Activated T-cell treated with anti-CD3 and anti-CD28 coated beads, Interleukin-2, amount 50 U/mL, for 1 hour (primary cell): ENCODE data around the gene C9orf43.
"Not testable (repeated sequence)": the region's sequence is repeated elsewhere in the genome, so short reads cannot be mapped to it uniquely, and the experiment has no call there.

Experiments used
- DNase-seq: peaks from one replicate; pipeline ENCODE4 v3.0.0-alpha.2; 2020

C9orf43 gene

DNA sequence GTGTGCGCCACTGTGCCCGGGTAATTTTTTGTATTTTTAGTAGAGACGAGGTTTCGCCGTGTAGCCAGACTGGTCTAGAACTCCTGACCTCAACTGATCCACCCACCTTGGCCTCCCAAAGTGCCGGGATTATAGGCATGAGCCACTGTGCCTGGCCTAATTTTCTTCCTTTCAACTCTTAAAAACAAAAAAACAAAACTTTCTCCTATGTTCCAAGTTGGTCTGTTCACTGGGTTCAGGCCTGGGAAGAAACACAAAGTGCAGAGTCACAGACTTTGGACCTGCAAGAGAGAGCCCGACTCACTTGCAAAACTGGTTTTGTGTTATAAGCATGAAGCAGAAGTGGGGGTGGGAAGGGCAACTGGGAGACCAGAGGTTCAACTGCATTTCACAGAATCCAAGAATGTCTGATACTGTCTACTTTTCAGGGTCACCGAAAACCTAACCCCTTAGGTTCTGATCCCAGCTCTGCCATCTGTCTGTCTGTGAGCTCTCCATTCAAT, 28.6 kb upstream of the C9orf43 start:
- no peak for DNase-seq

DNA sequence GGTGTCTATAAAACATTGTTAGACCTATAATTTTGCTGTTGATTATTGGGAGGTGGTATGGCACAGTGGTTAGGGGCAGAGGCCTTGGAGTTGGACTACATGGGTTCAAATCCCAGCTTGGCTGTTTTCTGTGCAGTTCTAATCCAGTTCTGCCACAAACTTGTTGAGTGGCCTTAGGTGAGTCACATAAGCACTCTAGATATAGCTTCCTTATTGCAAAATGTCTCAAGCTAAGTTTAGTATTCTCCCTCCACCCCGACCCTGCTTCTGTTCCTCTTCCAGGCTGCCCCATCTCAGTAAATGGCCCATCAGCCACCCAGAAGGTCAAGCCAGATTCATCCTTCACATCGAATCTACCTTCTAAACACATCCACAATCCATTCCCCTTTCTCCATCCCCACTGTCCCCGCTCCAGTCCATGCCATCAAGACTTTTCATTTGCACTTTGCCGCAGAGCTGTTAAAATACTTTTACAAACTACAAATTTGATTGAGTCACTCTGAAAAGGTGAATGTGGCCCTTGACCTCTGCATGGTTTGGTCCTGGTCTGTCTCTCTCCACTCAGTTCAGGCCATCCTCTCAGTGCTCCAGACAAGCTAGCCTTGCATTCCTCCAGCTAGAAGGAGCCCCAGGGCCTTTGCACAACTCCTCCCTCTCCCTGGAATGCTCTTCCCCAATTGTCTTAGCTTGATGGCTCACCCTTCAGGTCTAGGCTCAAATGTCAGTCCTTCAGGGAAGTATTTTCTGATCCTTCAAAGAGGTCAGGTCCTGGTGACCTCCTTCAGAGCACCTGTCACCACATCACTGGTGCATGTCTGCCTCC, 23.8 kb upstream of the C9orf43 start:
- DNase-seq, result no peak

GRCh38 chr9:113387560-113388230, 22.9 kb upstream of the C9orf43 start:
- DNase-seq, result no peak

DNA sequence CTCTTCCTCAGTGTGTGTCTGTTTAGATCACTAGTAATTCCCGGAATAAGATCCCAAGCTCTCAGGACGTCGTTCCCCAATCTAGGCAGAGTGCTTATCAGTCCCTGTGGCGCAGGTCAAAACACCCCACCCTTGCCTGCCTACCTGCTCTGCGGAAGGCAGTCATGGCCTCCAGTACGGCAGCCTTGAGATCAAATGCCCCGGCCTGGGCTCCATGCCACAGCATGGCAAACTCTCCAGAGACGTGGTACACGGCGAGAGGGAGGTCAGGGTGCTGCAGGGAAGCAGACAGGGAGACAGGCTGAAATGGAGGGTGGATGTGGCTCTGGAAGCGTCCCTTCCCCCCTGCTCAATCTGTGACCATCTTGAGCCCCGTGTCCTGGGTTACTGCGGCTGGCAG, 21.7 kb upstream of the C9orf43 start:
- DNase-seq, result no peak

GRCh38 chr9:113389451-113389850, 21.1 kb upstream of the C9orf43 start:
- no peak for DNase-seq

- DNase-seq, result no peak
Measured at GRCh38 chr9:113390192-113390960, 20.2 kb upstream of the C9orf43 start.

- no peak for DNase-seq
Measured at GRCh38 chr9:113391917-113392316, 18.6 kb upstream of the C9orf43 start.

DNA sequence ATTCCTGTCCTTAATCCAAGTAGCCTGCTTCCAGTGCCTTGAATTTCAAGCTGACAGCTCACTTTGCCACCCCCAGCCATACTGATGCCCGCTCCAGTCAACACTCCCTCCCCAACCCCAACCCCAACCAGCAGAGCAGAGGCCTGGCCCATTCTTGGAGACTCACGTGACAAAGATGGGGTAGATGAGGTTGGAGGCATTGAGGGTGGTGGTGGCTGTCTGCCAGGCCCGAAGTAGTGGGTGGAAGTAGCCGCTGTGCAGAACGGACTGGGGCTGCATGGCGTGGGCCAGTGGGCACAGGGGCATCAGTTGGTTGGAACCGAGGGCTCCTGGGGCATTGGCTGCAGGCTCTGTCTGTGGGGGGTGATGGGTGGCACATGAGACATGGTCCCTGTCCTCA, 17.3 kb upstream of the C9orf43 start:
- no peak for DNase-seq

DNA sequence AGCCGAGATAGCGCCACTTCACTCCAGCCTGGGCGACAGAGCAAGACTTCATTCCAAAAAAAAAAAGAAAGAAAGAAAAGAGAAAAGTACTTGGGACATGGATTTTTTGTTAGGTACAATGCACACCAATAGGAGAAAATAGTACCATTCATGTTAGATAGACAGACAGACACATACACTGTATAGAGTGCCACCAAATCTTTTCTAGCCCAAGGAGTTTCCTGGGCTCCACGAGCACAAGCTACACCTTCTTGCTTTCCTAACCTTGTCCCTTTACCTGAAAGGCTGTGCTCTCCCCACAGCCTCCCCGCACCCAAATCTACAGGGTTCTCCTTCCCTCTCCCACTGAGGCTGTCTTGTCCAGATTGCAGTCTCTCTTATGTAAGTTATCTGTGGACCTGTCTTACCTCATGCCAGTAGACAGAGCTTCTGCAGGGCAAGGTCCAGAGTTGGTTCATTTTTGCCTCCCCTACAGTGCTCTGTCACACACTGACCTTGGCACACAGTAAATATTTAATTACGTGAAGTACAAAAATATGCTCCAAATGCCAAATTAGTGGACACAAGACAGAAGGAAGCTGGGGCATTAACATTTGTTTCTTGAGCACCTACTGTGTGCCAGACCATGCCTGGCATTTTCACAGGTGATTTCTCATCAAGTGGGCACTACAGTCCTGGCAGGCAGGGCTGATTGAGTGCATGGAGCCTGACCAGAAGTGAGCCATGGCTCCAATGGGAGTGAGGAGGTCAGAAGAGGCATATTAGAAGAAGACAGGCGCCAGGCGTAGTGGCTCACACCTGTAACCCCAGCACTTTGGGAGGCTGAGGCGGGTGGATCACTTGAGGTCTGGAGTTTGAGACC, 15.3 kb upstream of the C9orf43 start:
- DNase-seq, result no peak

DNA sequence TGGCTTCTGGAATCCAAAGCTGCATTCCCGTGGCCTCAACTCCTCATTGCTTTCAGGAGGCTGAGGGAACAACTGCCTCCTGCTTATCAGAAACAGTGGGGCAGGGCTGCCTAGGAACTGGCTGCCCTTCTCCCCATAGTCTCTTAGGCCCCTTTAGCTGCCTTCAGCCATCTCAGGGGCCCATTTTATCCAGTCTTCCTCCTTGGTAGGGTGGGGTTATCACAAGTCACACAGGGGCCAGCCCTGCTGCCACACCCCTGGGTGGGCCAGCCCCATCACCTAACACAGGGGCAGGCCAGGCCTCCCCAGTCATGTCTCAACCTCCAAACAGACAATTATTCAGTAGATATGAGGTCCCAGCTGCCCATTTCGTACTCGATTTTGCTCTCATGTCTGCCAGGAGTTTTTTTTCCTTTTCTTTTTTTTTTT, 13.3 kb upstream of the C9orf43 start:
- DNase-seq, result no peak

- DNase-seq, result no peak
Measured at GRCh38 chr9:113398796-113399195, 11.8 kb upstream of the C9orf43 start.

- no peak for DNase-seq
Measured at GRCh38 chr9:113399646-113400200, 10.8 kb upstream of the C9orf43 start.

- DNase-seq, result peak; percentile 99
Measured at GRCh38 chr9:113401027-113401792, 9.3 kb upstream of the C9orf43 start, which contains the start of gene ALAD. TSS of gene ALAD (minus strand) at chr9:113401284. CDS start at chr9:113393559, 7,725 bp downstream.

DNA sequence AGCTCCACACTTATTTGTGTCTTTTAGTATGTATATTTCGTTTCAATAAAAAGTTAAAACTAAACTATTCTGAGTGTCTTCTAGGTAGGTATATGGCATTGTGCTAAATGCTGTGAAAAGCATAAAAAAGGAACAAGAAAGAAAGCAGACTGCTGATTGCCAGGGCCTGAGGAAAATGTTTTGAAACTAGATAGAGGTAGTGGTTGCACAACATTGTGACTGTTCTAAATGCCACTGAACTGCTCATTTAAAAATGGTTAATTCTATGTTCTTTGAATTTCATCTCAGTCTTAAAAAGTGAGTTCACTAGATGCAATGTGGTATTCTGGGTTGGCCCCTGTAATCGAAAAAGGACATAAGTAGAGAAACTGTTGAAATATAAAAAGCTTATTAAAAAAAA, 6.9 kb upstream of the C9orf43 start:
- DNase-seq, result no peak

GRCh38 chr9:113406353-113406752, 4.2 kb upstream of the C9orf43 start:
- DNase-seq, result not testable (repeated sequence)

DNA sequence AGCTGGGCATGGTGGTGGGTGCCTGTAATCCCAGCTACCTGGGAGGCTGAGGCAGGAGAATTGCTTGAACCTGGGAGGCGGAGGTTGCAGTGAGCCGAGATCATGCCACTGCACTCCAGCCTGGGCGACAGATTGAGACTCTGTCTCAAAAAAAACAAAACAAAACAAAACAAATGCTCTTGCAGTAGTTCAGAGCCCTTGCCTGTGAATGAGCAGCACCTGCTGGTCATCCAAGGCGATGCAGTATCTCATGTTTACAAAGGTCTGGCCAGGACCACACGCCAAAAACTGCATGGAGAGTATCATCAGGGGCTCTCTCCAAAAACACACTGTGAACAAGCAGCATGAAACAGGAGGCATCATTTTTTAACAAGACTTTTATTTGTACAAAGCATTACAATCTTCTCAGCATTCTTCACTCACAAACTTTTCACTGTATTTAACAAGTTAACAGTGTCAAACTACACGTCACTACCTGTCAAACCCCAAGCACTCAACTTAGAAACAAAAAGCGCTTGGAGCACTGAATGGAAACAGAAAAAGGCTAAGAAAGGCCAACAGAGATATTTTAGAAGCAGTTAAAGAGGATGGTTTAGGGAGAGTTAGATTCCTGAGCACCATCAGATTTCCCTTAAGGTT, 3.6 kb upstream of the C9orf43 start:
- DNase-seq, result peak; percentile 64

DNA sequence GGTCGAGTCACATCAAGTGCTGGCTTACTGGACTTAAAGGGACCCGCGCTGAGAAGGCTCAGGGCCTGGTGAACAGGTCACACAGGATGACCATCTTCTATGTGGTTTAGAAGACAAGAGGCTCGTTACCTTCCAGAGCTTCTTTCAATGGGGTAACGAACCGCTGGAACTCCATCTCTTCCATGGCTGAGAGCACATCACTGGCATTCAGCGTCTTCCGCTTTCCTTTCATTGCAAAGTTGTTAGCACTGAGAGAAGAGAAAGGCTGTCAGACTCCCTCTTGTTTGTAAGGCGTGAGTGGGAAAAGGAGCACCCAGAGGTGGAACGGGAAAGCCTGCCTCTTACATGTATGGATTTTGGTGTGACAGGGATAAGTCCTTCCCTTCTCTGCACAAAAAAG, 1.1 kb upstream of the C9orf43 start:
- no peak for DNase-seq

GRCh38 chr9:113409883-113410206, 702 bp upstream of the C9orf43 start:
- no peak for DNase-seq

DNA sequence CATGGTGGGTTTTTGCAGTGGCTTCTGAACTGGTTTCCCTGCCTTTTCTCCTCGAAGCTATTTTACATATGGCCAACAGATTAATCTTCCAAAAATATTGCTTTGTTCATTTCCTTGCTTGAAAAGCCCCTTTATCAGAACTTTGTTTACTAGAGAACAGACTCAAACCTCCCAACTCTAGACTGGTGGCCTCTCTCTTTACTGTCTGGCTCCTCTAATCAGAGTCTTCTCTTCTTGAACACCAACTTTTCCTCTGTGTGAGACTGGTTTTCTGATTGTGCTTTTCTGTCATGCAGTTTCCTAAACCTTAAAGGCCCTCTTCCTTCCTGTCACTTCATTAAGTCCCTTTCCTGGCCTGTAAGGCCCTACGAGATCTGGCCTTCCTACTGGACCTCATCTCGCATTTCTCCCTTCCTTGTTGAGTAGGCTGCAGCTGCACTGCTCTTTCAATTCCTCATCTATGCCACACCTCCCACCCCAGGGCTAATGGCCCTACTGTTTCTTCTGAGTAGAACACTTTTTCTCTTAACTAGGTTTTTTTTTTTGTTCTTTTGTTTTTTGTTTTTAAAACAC, 5.7 kb downstream of the C9orf43 start:
- no peak for DNase-seq

- no peak for DNase-seq
Measured at GRCh38 chr9:113417370-113417769, 6.8 kb downstream of the C9orf43 start.
